DOHH2 (cell line): ENCODE measurements around the gene SIRT2.
A peak's percentile ranks its signal among the peaks of the same experiment; 100 is the strongest.

ENCODE experiments used
- H3F3A ChIP-seq: fragments of 200-600 bp; sonication (generic), shearing (Covaris generic); 2 replicates; pipeline ENCODE4 v1.6.0; 2016; ENCODE audit warnings: antibody characterized with exemption, mild to moderate bottlenecking; ENCODE audit not compliant: control insufficient read depth, insufficient read depth
- H3K27ac ChIP-seq: fragments of 200-600 bp; sonication (generic); 2 replicates; pipeline ENCODE4 v1.5.1; 2014; ENCODE audit warnings: low read depth, mild to moderate bottlenecking, low read length, moderate library complexity
- H3K27me3 ChIP-seq: fragments of 200-600 bp; sonication (generic); 2 replicates; pipeline ENCODE4 v1.6.1; 2014; ENCODE audit warnings: mild to moderate bottlenecking, low read length, mixed read lengths; ENCODE audit not compliant: control insufficient read depth
- H3K36me3 ChIP-seq: fragments of 200-600 bp; sonication (generic); 2 replicates; pipeline ENCODE4 v1.6.1; 2014; ENCODE audit warnings: mild to moderate bottlenecking, low read length, moderate library complexity, mixed read lengths; ENCODE audit not compliant: control insufficient read depth
- H3K4me1 ChIP-seq: fragments of 200-600 bp; sonication (generic); 2 replicates; pipeline ENCODE4 v1.6.1; 2014; ENCODE audit warnings: mild to moderate bottlenecking, low read length, mixed read lengths; ENCODE audit not compliant: control insufficient read depth
- H3K4me2 ChIP-seq: fragments of 200-600 bp; sonication (generic); 2 replicates; pipeline ENCODE4 v1.6.0; 2014; ENCODE audit warnings: mild to moderate bottlenecking, low read length, moderate library complexity
- H3K4me3 ChIP-seq: fragments of 200-600 bp; sonication (generic); 2 replicates; pipeline ENCODE4 v1.5.1; 2014; ENCODE audit warnings: mild to moderate bottlenecking, low read length, mixed read lengths
- H3K79me2 ChIP-seq: fragments of 200-600 bp; sonication (generic); 2 replicates; pipeline ENCODE4 v1.6.1; 2014; ENCODE audit warnings: mild to moderate bottlenecking, low read length, mixed read lengths; ENCODE audit not compliant: control insufficient read depth
- H3K9me2 ChIP-seq: fragments of 200-600 bp; sonication (generic); replicated peaks from 2 replicates; pipeline ENCODE4 v1.6.1; 2014; ENCODE audit warnings: mild to moderate bottlenecking, low read length, mixed read lengths; ENCODE audit not compliant: control insufficient read depth
- H3K9me3 ChIP-seq: fragments of 200-600 bp; sonication (generic); 2 replicates; pipeline ENCODE4 v1.6.1; 2014; ENCODE audit warnings: antibody characterized with exemption, low read length, mixed read lengths; ENCODE audit not compliant: control insufficient read depth, insufficient read depth
- H4K20me1 ChIP-seq: fragments of 200-600 bp; sonication (generic); 2 replicates; pipeline ENCODE4 v1.6.0; 2014; ENCODE audit warnings: low read depth, mild to moderate bottlenecking, antibody characterized with exemption, low read length, moderate library complexity; ENCODE audit not compliant: control insufficient read depth, insufficient read depth
- EZH2phosphoT487 ChIP-seq: fragments of 200-600 bp; sonication (generic); IDR thresholded peaks from 2 replicates; pipeline ENCODE4 v1.6.1; 2017; ENCODE audit warnings: borderline replicate concordance, mild to moderate bottlenecking, antibody characterized with exemption, low read length, moderate library complexity, mixed read lengths
- TF ChIP-seq, protein P1 (sequence below): fragments of 200-600 bp; sonication (generic); IDR thresholded peaks from one replicate; pipeline ENCODE4 v1.5.1; 2014; ENCODE audit warnings: antibody characterized with exemption, mild to moderate bottlenecking, low read depth, low read length; ENCODE audit not compliant: poor library complexity, severe bottlenecking

SIRT2 gene

GRCh38 chr19:38842439-38843174 lies 56.8 kb downstream of the SIRT2 start:
- Histone ChIP-seq H3K36me3 (peaks cover 100% of the 10 kb centered on the region), H3K9me3 (no peaks in the 10 kb centered on the region), H3K4me1 (peaks cover 38% of the 10 kb centered on the region), H3K9me2 (no peaks in the 10 kb centered on the region), H3K27me3 (no peaks in the 10 kb centered on the region), H3K4me2 (no peak overlapping the region), H3K79me2 (peaks cover 69% of the 10 kb centered on the region), H3K4me3 (no peak overlapping the region), H4K20me1 (peaks cover 27% of the 10 kb centered on the region), H3K27ac (peak overlapping the region; percentile 8; the same call in 1 of the 2 replicates), H3F3A (peaks cover 32% of the 10 kb centered on the region)
- TF ChIP-seq, protein P1, sequence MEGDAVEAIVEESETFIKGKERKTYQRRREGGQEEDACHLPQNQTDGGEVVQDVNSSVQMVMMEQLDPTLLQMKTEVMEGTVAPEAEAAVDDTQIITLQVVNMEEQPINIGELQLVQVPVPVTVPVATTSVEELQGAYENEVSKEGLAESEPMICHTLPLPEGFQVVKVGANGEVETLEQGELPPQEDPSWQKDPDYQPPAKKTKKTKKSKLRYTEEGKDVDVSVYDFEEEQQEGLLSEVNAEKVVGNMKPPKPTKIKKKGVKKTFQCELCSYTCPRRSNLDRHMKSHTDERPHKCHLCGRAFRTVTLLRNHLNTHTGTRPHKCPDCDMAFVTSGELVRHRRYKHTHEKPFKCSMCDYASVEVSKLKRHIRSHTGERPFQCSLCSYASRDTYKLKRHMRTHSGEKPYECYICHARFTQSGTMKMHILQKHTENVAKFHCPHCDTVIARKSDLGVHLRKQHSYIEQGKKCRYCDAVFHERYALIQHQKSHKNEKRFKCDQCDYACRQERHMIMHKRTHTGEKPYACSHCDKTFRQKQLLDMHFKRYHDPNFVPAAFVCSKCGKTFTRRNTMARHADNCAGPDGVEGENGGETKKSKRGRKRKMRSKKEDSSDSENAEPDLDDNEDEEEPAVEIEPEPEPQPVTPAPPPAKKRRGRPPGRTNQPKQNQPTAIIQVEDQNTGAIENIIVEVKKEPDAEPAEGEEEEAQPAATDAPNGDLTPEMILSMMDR = no peak
- no peak for TF ChIP-seq EZH2phosphoT487

DNA sequence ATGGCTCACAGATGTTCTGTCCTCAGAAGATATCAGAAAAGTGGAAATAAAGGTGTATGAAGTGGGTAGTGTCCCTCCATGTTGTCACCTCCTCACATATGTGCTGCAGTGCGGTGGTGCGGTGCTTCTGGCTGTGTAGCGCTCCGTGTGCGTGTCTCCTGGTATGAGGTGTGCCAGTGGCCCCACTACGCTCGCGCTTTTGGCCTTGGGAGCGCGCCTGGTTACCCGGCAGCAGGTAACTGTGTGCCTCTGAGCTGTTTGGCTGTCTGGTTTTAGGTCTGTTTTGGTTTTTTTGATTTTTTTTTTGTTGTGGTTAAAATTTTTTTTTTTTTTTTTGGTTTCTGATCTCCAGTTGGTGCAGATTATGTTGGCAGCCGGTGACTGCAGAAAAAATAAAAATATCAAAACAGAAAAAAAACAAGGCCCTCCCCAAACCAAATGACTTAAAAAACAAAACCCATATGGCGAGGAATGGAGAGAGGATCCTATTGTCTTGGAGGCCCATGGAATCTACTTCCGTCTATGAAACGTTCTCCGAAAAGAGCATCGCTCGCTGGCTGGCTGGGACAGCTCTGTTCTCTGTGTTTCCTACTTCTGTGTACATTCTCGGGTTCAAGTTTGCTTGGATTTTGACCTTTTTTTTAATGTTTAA lies 57.5 kb downstream of the SIRT2 start:
- Histone ChIP-seq H3K4me2 (no peak overlapping the region), H3K79me2 (peaks cover 62% of the 10 kb centered on the region), H3K9me3 (no peaks in the 10 kb centered on the region), H3K27me3 (no peaks in the 10 kb centered on the region), H3K4me3 (no peak overlapping the region), H3K9me2 (no peaks in the 10 kb centered on the region), H3F3A (peaks cover 39% of the 10 kb centered on the region), H3K4me1 (peaks cover 31% of the 10 kb centered on the region), H3K36me3 (peaks cover 100% of the 10 kb centered on the region), H4K20me1 (peaks cover 20% of the 10 kb centered on the region), H3K27ac (no peak overlapping the region)
- no peak for TF ChIP-seq EZH2phosphoT487
- TF ChIP-seq, protein P1 = no peak

DNA sequence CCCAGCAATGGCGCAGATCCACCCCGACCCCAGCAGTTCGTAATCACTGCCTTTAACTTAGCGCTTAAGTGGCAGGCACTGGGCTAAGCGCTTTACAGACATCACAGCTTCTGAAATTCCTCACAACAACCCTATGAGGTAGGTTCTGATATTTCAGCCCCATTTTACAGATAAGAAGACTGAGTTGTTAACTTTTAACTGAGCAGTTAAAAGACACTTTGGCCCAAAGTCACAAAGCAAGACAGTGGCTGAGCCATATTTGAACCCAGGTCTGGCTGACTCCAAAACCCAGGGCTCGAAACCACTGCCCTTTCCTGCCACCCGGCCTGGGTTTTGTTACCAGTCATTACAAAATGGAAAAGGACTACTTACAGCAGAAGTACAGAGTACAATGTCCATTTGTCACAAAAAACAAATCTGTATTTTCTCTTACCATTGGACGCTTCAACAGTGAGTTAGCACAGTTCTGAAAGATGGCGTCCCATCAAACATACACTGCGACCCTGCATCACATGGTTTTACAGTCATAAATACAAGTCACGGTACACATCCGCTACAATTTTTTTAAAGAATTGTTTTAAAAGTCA lies 58.1 kb downstream of the SIRT2 start:
- Histone ChIP-seq H4K20me1 (peaks cover 20% of the 10 kb centered on the region), H3K27ac (no peak overlapping the region), H3K36me3 (peaks cover 98% of the 10 kb centered on the region), H3K4me3 (no peak overlapping the region), H3K4me1 (peaks cover 30% of the 10 kb centered on the region), H3K4me2 (no peak overlapping the region), H3K9me3 (no peaks in the 10 kb centered on the region), H3K79me2 (peaks cover 56% of the 10 kb centered on the region), H3K9me2 (no peaks in the 10 kb centered on the region), H3K27me3 (no peaks in the 10 kb centered on the region), H3F3A (peaks cover 45% of the 10 kb centered on the region)
- TF ChIP-seq, protein P1 = no peak
- no peak for TF ChIP-seq EZH2phosphoT487
